Sigmoid colon (tissue), 7 donors: ENCODE results near the gene TCF7L2. TPM values are rescaled to one million over a fixed set of nuclear protein-coding genes. Genes with fewer than 3 reads are reported as not detected.

Source experiments
- DNase-seq: peaks from one replicate; pipeline ENCODE4 v3.0.0-alpha.2; 2019
- H3K27ac ChIP-seq, 4 donors: fragments of 200-600 bp; sonication (generic); one replicate each; pipeline ENCODE4 v1.5.1; 2016 to 2019; ENCODE audit warnings: mild to moderate bottlenecking in 1 of 4
- H3K27me3 ChIP-seq, 3 donors: fragments of 200-600 bp; sonication (generic); one replicate each; pipeline ENCODE4 v1.5.1; 2019; ENCODE audit warnings: mild to moderate bottlenecking in 1 of 3
- H3K36me3 ChIP-seq, 4 donors: fragments of 200-600 bp; sonication (generic); one replicate each; pipeline ENCODE4 v1.5.1; 2016 to 2019
- H3K4me1 ChIP-seq, 4 donors: fragments of 200-600 bp; sonication (generic); one replicate each; pipeline ENCODE4 v1.5.1; 2017 to 2019
- H3K4me3 ChIP-seq, 4 donors: fragments of 200-600 bp; sonication (generic); one replicate each; pipeline ENCODE4 v1.5.1; 2017 to 2019; ENCODE audit warnings: mild to moderate bottlenecking in 2 of 4, moderate library complexity in 1 of 4
- H3K9me3 ChIP-seq, 4 donors: fragments of 200-600 bp in 3 of 4; sonication (generic) in 3 of 4; one replicate each; pipeline versions ENCODE4 v1.5.1 to v1.6.1; 2013 to 2019
- EP300 ChIP-seq, 4 donors: sonication (generic); formaldehyde crosslinking; IDR thresholded peaks; one replicate each; pipeline ENCODE4 v1.6.1; 2017; ENCODE audit warnings: antibody characterized with exemption in 4 of 4
- POLR2A ChIP-seq, 2 donors: fragments of 450-650 bp; IDR thresholded peaks; one replicate each; pipeline ENCODE4 v1.6.1; 2016; ENCODE audit warnings: antibody characterized with exemption in 2 of 2, mild to moderate bottlenecking in 2 of 2, moderate library complexity in 2 of 2
- POLR2AphosphoS5 ChIP-seq, 4 donors: sonication (generic); formaldehyde crosslinking; IDR thresholded peaks; one replicate each; pipeline ENCODE4 v1.6.1; 2017; ENCODE audit warnings: antibody characterized with exemption in 4 of 4
- WGBS, 2 donors: extraction: QIAGEN DNeasy Blood & Tissue Kit; methylation state at CpG; one replicate each; pipeline ENCODE4 v1.1.7; 2013; 5-methylcytosine and 5-hydroxymethylcytosine counted together
- intact Hi-C: fragments of 100-400 bp; cut with DNase I; formaldehyde crosslinking; loops from one replicate; pipeline ENCODE4 v1.15.1; 2023
- polyA plus RNA-seq, 3 donors: library from polyadenylated mRNA; stranded (reverse); fragments of 200-250 nt; gene quantifications; one replicate each; pipeline ENCODE4 v1.2.3, GENCODE V29; 2013
- total RNA-seq, 4 donors: library from RNA; depleted of rRNA; stranded (reverse); fragments of >200 nt; gene quantifications; one replicate each; pipeline ENCODE4 v1.1.0, GENCODE V29; 2016
- TF ChIP-seq, protein P1 (sequence below), 4 experiments: fragments of 450-650 bp in 3 of 4; fragments of 200-600 bp in 1 of 4; IDR thresholded peaks; one replicate each; pipeline ENCODE4 v1.5.1; 2016 to 2019; ENCODE audit warnings: antibody characterized with exemption in 4 of 4, mild to moderate bottlenecking in 3 of 4, moderate library complexity in 2 of 4
- donor health status: healthy with polysubstance abuse.
- donor health status: Bipolar disorder and iron deficiency.
- donor health status: healthy.

Gene TCF7L2
- total and polyA plus RNA-seq, 7 donors: 15.3 to 40.4 (median 30.0) TPM

DNA sequence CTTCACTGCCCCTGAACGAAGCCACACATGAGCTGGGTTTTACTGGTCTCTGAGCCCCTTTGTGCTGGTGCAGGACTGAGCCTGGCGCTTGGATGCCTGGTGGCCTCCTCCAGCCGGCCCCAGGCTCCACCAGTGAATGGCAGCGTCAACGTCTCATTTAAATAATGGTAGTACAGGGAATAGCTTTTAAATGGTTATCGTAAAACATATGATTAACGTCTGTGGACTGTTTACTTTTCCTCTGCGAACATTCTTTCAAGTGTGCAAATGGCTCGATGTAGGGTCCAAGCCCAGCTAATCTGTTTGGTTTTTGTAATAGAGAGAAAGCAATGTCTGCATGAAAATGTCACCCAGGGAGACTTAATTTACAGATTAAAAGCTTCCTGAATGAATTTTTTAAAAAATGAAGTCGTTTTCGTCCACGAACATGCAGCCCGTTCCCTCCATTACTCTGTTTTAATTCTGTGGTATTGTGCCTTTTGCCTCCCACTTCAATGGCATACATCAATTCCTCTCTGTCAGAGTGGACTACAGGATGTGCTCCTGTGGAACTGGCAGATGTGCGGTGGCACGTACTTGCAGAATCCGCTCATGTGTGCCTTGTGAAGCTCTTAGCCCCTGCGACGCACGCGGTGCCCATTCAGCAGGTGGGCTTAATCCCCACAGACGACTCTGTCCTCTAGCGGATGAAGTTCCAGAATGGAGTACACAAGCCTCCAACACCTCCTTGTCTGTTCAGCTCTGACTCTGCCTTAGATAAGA, 192.7 kb downstream of the TCF7L2 start:
- DNase-seq: no peak
- no peak for TF ChIP-seq POLR2AphosphoS5 (IDR thresholded peaks at IDR 0.05)
- TF ChIP-seq, protein P1, sequence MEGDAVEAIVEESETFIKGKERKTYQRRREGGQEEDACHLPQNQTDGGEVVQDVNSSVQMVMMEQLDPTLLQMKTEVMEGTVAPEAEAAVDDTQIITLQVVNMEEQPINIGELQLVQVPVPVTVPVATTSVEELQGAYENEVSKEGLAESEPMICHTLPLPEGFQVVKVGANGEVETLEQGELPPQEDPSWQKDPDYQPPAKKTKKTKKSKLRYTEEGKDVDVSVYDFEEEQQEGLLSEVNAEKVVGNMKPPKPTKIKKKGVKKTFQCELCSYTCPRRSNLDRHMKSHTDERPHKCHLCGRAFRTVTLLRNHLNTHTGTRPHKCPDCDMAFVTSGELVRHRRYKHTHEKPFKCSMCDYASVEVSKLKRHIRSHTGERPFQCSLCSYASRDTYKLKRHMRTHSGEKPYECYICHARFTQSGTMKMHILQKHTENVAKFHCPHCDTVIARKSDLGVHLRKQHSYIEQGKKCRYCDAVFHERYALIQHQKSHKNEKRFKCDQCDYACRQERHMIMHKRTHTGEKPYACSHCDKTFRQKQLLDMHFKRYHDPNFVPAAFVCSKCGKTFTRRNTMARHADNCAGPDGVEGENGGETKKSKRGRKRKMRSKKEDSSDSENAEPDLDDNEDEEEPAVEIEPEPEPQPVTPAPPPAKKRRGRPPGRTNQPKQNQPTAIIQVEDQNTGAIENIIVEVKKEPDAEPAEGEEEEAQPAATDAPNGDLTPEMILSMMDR (IDR thresholded peaks at IDR 0.05): no peak
- Histone ChIP-seq H3K27me3 (no peaks in the 10 kb centered on the region), H3K9me3 (no peaks in the 10 kb centered on the region), H3K4me3 (no peak overlapping the region), H3K27ac (no peak overlapping the region), H3K4me1 (peaks cover 0 to 41% (median 32%) of the 10 kb centered on the region in 4 donors), H3K36me3 (peaks cover 4 to 58% (median 15%) of the 10 kb centered on the region in 4 donors)
- WGBS, 2 donors: 74 to 83% methylated on average over 22 of the region's 22 CpGs
- intact Hi-C loops: no loop called here

DNA sequence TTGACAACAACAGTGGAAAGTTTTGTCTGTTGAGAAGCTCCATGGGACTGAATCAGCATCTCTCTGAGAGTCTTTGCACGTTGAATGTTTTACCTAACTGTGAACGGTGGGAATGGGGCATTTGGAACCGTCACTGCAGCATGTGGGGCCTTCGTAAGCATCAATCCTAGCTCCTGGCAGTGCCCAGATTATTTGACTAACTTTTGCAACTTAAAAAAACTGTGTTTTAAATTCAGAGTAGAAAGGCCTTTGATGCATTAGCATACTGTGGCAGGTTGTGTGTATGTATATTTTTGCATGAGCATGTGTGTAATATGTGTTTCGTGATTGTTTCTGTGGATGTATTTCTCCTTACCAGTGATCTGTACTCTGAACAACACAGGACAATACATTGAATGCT, 194.5 kb downstream of the TCF7L2 start:
- peaks cover 4 to 76% (median 15%) of the 10 kb centered on the region in 4 donors for H3K36me3 ChIP-seq
- no peak overlapping the region for H3K27ac ChIP-seq
- TF ChIP-seq EP300 (IDR thresholded peaks at IDR 0.05): no peak
- TF ChIP-seq POLR2AphosphoS5 (IDR thresholded peaks at IDR 0.05): no peak
- TF ChIP-seq, protein P1 (IDR thresholded peaks at IDR 0.05): no peak
- no peak for TF ChIP-seq POLR2A (IDR thresholded peaks at IDR 0.05)
- no peak overlapping the region for H3K4me3 ChIP-seq
- DNase-seq: no peak
- H3K27me3 ChIP-seq: no peaks in the 10 kb centered on the region
- peaks cover 0 to 23% (median 14%) of the 10 kb centered on the region in 4 donors for H3K4me1 ChIP-seq
- intact Hi-C loops: no loop called here
- WGBS, 2 donors: 94 to 95% methylated on average over 5 of the region's 5 CpGs
- H3K9me3 ChIP-seq: no peaks in the 10 kb centered on the region

DNA sequence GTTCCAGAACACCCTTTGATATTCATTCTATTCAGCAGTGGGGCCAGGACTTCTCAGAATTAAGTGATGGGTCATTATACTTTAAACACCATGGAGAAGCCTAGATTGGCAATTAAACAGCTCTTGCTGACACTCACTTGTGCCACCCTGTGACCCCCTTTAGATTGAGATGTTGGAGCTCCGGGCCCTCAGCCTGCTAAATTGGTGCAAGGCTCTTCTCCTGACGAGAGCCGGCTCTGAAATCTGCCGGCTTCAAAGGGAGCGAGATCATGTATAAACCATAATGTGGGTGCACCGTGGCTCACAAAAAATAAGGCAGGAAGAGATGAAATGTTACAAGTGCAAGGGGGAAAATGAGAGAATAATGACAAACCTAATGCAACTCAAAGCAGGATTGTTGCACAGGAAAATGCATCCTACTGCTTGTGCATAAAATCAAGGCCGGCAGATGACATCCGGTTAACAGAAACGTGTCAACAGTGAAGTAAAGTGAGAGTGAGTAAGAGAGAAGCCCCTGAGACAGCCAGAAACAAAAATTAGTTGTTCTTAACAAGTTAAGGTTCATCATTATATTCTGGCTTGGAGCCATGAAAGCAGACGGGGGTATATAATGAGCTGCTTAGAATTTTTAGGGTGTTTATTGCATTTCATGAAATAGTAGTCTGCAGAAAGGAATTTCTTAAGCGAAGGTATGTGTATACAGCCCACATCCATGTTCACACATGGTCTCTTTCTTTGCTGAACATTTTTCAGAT, 198.2 kb downstream of the TCF7L2 start:
- Histone ChIP-seq H3K9me3 (no peaks in the 10 kb centered on the region), H3K36me3 (peaks cover 7 to 98% (median 33%) of the 10 kb centered on the region in 4 donors), H3K27ac (no peak overlapping the region), H3K27me3 (no peaks in the 10 kb centered on the region), H3K4me3 (no peak overlapping the region), H3K4me1 (peaks cover 0 to 7% (median 0%) of the 10 kb centered on the region in 4 donors)
- 89 to 94% methylated on average over 11 of the region's 11 CpGs for WGBS, 2 donors
- DNase-seq: no peak
- intact Hi-C loops: no loop called here
- no peak for TF ChIP-seq POLR2AphosphoS5 (IDR thresholded peaks at IDR 0.05)
- TF ChIP-seq POLR2A (IDR thresholded peaks at IDR 0.05): no peak
- TF ChIP-seq, protein P1 (IDR thresholded peaks at IDR 0.05): no peak
- no peak for TF ChIP-seq EP300 (IDR thresholded peaks at IDR 0.05)

DNA sequence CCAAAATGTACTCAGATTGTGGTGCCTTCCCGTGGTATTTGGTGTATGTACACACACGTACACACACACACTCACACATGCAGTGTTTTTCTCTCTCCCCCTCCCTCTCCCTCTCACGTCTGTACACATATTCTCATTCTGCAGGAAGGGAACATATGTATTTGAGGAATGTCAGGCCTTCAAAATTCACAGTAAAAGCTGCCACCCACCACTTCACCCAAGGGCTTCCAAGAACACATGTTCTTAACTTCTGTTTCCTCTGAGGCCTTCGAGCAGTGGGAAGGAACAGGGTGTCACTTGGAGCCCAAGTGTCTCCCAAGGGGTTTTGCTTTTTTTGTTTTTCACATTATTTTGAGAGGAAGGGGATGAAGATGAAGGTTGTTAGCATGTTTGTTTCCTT, 198.9 kb downstream of the TCF7L2 start:
- 79 to 87% methylated on average over 4 of the region's 4 CpGs for WGBS, 2 donors
- Histone ChIP-seq H3K27ac (no peak overlapping the region), H3K9me3 (no peaks in the 10 kb centered on the region), H3K4me1 (peaks cover 0 to 7% (median 0%) of the 10 kb centered on the region in 4 donors), H3K27me3 (no peaks in the 10 kb centered on the region), H3K4me3 (no peak overlapping the region), H3K36me3 (peaks cover 11 to 98% (median 38%) of the 10 kb centered on the region in 4 donors)
- DNase-seq: no peak
- TF ChIP-seq, protein P1 (IDR thresholded peaks at IDR 0.05): no peak
- no peak for TF ChIP-seq POLR2A (IDR thresholded peaks at IDR 0.05)
- TF ChIP-seq POLR2AphosphoS5 (IDR thresholded peaks at IDR 0.05): no peak
- no peak for TF ChIP-seq EP300 (IDR thresholded peaks at IDR 0.05)
- intact Hi-C loops: no loop called here
